A549 (cell line): ENCODE results near the gene OPN1LW. TPM values are rescaled to one million over a fixed set of nuclear protein-coding genes. Genes with fewer than 3 reads are reported as not detected.
"Not testable (repeated sequence)": the region's sequence is repeated elsewhere in the genome, so short reads cannot be mapped to it uniquely, and the experiment has no call there.

ENCODE experiments used
- ATAC-seq, 2 experiments: fragments of 200-7000 bp in 1 of 2; fragments of >200 bp in 1 of 2; cut with Nextera tagmentation in 1 of 2; cut with Tn5 transposase in 1 of 2; 3 replicates each; pipeline versions ENCODE4 v1.8.0 to v1.9.1; 2018 to 2020; ENCODE audit warnings: mild to moderate bottlenecking in 1 of 2, moderate library complexity in 1 of 2
- CTCF ChIA-PET: fragments of 300-600 bp; sonication (Branson Sonifier 250); formaldehyde crosslinking; extraction: SDS; loops from one replicate; lab custom pipeline; 2021; ENCODE audit warnings: antibody characterized with exemption, inconsistent platforms; lab: Yijun Ruan, JAX
- POLR2A ChIA-PET: fragments of 350-600 bp; formaldehyde crosslinking; extraction: SDS; loops from one replicate; lab custom pipeline; 2021; ENCODE audit warnings: antibody characterized with exemption, inconsistent platforms; lab: Yijun Ruan, JAX
- DNase-seq, 2 experiments: peaks; one replicate each; pipeline versions ENCODE4 v3.0.0 to v3.0.0-alpha.2; 2011 to 2016; ENCODE audit warnings: low read depth in 1 of 2, low spot score in 1 of 2
- FAIRE-seq: peaks from 2 replicates; lab custom pipeline; 2011; peaks lifted over from hg19 to GRCh38; lab: Jason Lieb, UNC
- H3K27ac ChIP-seq, 2 experiments: fragments of >200 bp; sonication (Bioruptor Twin); formaldehyde crosslinking; 3 replicates each; pipeline ENCODE4 v1.5.1; 2016 to 2017
- H3K4me1 ChIP-seq: fragments of >200 bp; sonication (Bioruptor Twin); formaldehyde crosslinking; 3 replicates; pipeline ENCODE4 v1.6.1; 2016
- H3K4me2 ChIP-seq: fragments of >200 bp; sonication (Bioruptor Twin); formaldehyde crosslinking; 3 replicates; pipeline ENCODE4 v1.6.1; 2016
- H3K4me3 ChIP-seq: fragments of >200 bp; sonication (Bioruptor Twin); formaldehyde crosslinking; 3 replicates; pipeline ENCODE4 v1.5.1; 2016
- H3K9me3 ChIP-seq: fragments of >200 bp; sonication (Bioruptor Twin); formaldehyde crosslinking; 3 replicates; pipeline ENCODE4 v1.6.1; 2016
- WGBS: methylation state at CpG from one replicate; pipeline ENCODE4 v1.1.6; 2017; ENCODE audit errors: missing lambda C conversion rate; 5-methylcytosine and 5-hydroxymethylcytosine counted together
- polyA plus RNA-seq, 4 experiments: library from polyadenylated mRNA; depleted of rRNA in 3 of 4; stranded (reverse); fragments of >200 nt; fragmentation: RNase III in 1 of 4; extraction: RNeasy Plus Mini Kit Qiagen cat#74134 plus additional on column Dnase treatment in 1 of 4; gene quantifications; 2 replicates in 3 of 4; 3 replicates in 1 of 4; pipeline ENCODE4 v1.2.3, GENCODE V29; 2011 to 2017

OPN1LW gene
- polyA plus RNA-seq, 2 of the 4 experiments (the other 2 are of a cell fraction), result not detected

- H3K4me2 ChIP-seq, H3K27ac ChIP-seq, DNase-seq, ATAC-seq, POLR2A ChIA-PET, FAIRE-seq, H3K9me3 ChIP-seq, H3K4me1 ChIP-seq, H3K4me3 ChIP-seq, CTCF ChIA-PET: not testable (repeated sequence)
- no CpG with 5 or more reads among the region's 15 CpGs for WGBS
These were observed 15.3 kb downstream of the OPN1LW start for GRCh38 chrX:154159345-154159744.

- H3K4me2 ChIP-seq, POLR2A ChIA-PET, H3K4me1 ChIP-seq, H3K9me3 ChIP-seq, DNase-seq, FAIRE-seq, H3K27ac ChIP-seq, CTCF ChIA-PET, H3K4me3 ChIP-seq: not testable (repeated sequence)
- peak in 1 of 2 experiments; percentile 33; a peak in 1 of 6 replicates for ATAC-seq
- no CpG with 5 or more reads among the region's 8 CpGs for WGBS
These were observed 20.9 kb downstream of the OPN1LW start for GRCh38 chrX:154164902-154165301.

- FAIRE-seq, ATAC-seq, POLR2A ChIA-PET, H3K9me3 ChIP-seq, CTCF ChIA-PET, H3K4me3 ChIP-seq, H3K27ac ChIP-seq, H3K4me1 ChIP-seq, DNase-seq, H3K4me2 ChIP-seq: not testable (repeated sequence)
- WGBS, result no CpG with 5 or more reads among the region's 13 CpGs
These were observed 24.3 kb downstream of the OPN1LW start for GRCh38 chrX:154168384-154168783.

- not testable (repeated sequence) for FAIRE-seq
These were observed 28.5 kb downstream of the OPN1LW start for GRCh38 chrX:154172535-154172943.

GRCh38 chrX:154174356-154174755 lies 30.3 kb downstream of the OPN1LW start:
- POLR2A ChIA-PET, result not testable (repeated sequence)

More at GRCh38 chrX:154172535-154172943, 28.5 kb downstream of the OPN1LW start:
- CTCF ChIA-PET, H3K4me3 ChIP-seq, H3K4me1 ChIP-seq, H3K4me2 ChIP-seq, DNase-seq, POLR2A ChIA-PET, H3K27ac ChIP-seq, H3K9me3 ChIP-seq: not testable (repeated sequence)
- ATAC-seq, result peak; percentile 71 to 81; a peak in 5 of 6 replicates
- no CpG with 5 or more reads among the region's 11 CpGs for WGBS

GRCh38 chrX:154182296-154182695 lies 38.3 kb downstream of the OPN1LW start, which contains the start of gene OPN1MW:
Gene OPN1MW, plus strand, starts transcription at chrX:154182596. Its CDS starts 82 bp downstream, at chrX:154182678.
- H3K9me3 ChIP-seq, FAIRE-seq, H3K4me3 ChIP-seq, DNase-seq, H3K4me1 ChIP-seq, ATAC-seq, POLR2A ChIA-PET, H3K4me2 ChIP-seq, CTCF ChIA-PET, H3K27ac ChIP-seq: not testable (repeated sequence)
- WGBS, result no CpG with 5 or more reads among the region's 14 CpGs

More at GRCh38 chrX:154174356-154174755, 30.3 kb downstream of the OPN1LW start:
- H3K4me3 ChIP-seq, ATAC-seq, CTCF ChIA-PET, H3K27ac ChIP-seq, FAIRE-seq, H3K4me2 ChIP-seq, H3K4me1 ChIP-seq, DNase-seq, H3K9me3 ChIP-seq: not testable (repeated sequence)
- no CpG with 5 or more reads among the region's 10 CpGs for WGBS

GRCh38 chrX:154183794-154184193 lies 39.8 kb downstream of the OPN1LW start:
- DNase-seq, CTCF ChIA-PET, POLR2A ChIA-PET, H3K4me1 ChIP-seq, H3K27ac ChIP-seq, FAIRE-seq, ATAC-seq, H3K4me3 ChIP-seq, H3K9me3 ChIP-seq, H3K4me2 ChIP-seq: not testable (repeated sequence)
- WGBS, result no CpG with 5 or more reads among the region's 8 CpGs

- H3K4me3 ChIP-seq, H3K9me3 ChIP-seq, DNase-seq, FAIRE-seq, H3K4me1 ChIP-seq, CTCF ChIA-PET, POLR2A ChIA-PET, ATAC-seq, H3K27ac ChIP-seq, H3K4me2 ChIP-seq: not testable (repeated sequence)
- no CpG with 5 or more reads among the region's 8 CpGs for WGBS
These were observed 48.8 kb downstream of the OPN1LW start for GRCh38 chrX:154192846-154193245.

- H3K4me2 ChIP-seq, H3K4me1 ChIP-seq, H3K4me3 ChIP-seq, DNase-seq, CTCF ChIA-PET, H3K27ac ChIP-seq, POLR2A ChIA-PET, ATAC-seq, H3K9me3 ChIP-seq, FAIRE-seq: not testable (repeated sequence)
- no CpG with 5 or more reads among the region's 2 CpGs for WGBS
These were observed 50.3 kb downstream of the OPN1LW start for GRCh38 chrX:154194316-154194715.

- CTCF ChIA-PET, POLR2A ChIA-PET: not testable (repeated sequence)
These were observed 52.4 kb downstream of the OPN1LW start for GRCh38 chrX:154196466-154196865.

More at GRCh38 chrX:154196466-154196865, 52.4 kb downstream of the OPN1LW start:
- not testable (repeated sequence) for H3K4me3 ChIP-seq, H3K9me3 ChIP-seq, H3K4me2 ChIP-seq, H3K4me1 ChIP-seq, H3K27ac ChIP-seq, DNase-seq, ATAC-seq, FAIRE-seq
- WGBS, result no CpG with 5 or more reads among the region's 15 CpGs
